ENCODE data around the gene ST8SIA2. TPM values are rescaled to one million over a fixed set of nuclear protein-coding genes. Genes with fewer than 3 reads are reported as not detected.

ST8SIA2 gene
- total RNA-seq, 1 experiment from 2014 or later = 1.8 TPM

GRCh38 chr15:92395098-92395635 lies 1.5 kb downstream of the ST8SIA2 start:
- no peak for DNase-seq (ENCODE audit: low read depth)

- no peak for DNase-seq (ENCODE audit: low read depth)
Measured at GRCh38 chr15:92399271-92399950, 5.7 kb downstream of the ST8SIA2 start.

GRCh38 chr15:92400573-92400972 lies 6.9 kb downstream of the ST8SIA2 start:
- no peak for DNase-seq (ENCODE audit: low read depth)

GRCh38 chr15:92400980-92401787 lies 7.5 kb downstream of the ST8SIA2 start:
- DNase-seq (ENCODE audit: low read depth) = peak; percentile 32

- DNase-seq (ENCODE audit: low read depth) = no peak
Measured at GRCh38 chr15:92402751-92403150, 9.1 kb downstream of the ST8SIA2 start.

- no peak for DNase-seq (ENCODE audit: low read depth)
Measured at GRCh38 chr15:92405942-92406341, 12.3 kb downstream of the ST8SIA2 start.

GRCh38 chr15:92407321-92407720 lies 13.6 kb downstream of the ST8SIA2 start:
- no peak for DNase-seq (ENCODE audit: low read depth)

GRCh38 chr15:92407916-92408315 lies 14.2 kb downstream of the ST8SIA2 start:
- no peak for DNase-seq (ENCODE audit: low read depth)

GRCh38 chr15:92409006-92409405 lies 15.3 kb downstream of the ST8SIA2 start:
- DNase-seq (ENCODE audit: low read depth) = no peak

GRCh38 chr15:92409521-92409920 lies 15.8 kb downstream of the ST8SIA2 start:
- DNase-seq (ENCODE audit: low read depth) = no peak

GRCh38 chr15:92410537-92410936 lies 16.9 kb downstream of the ST8SIA2 start:
- DNase-seq (ENCODE audit: low read depth) = no peak

- no peak for DNase-seq (ENCODE audit: low read depth)
Measured at GRCh38 chr15:92411256-92411655, 17.6 kb downstream of the ST8SIA2 start.

GRCh38 chr15:92413510-92413909 lies 19.8 kb downstream of the ST8SIA2 start:
- DNase-seq (ENCODE audit: low read depth) = no peak

- DNase-seq (ENCODE audit: low read depth) = no peak
Measured at GRCh38 chr15:92415639-92416297, 22.1 kb downstream of the ST8SIA2 start.

- no peak for DNase-seq (ENCODE audit: low read depth)
Measured at GRCh38 chr15:92416557-92416956, 22.9 kb downstream of the ST8SIA2 start.

GRCh38 chr15:92417716-92418115 lies 24.0 kb downstream of the ST8SIA2 start:
- DNase-seq (ENCODE audit: low read depth) = no peak

- no peak for DNase-seq (ENCODE audit: low read depth)
Measured at GRCh38 chr15:92418864-92419263, 25.2 kb downstream of the ST8SIA2 start.

GRCh38 chr15:92421976-92422375 lies 28.3 kb downstream of the ST8SIA2 start:
- peak; percentile 68 for DNase-seq (ENCODE audit: low read depth)

GRCh38 chr15:92425578-92426225 lies 32.0 kb downstream of the ST8SIA2 start:
- DNase-seq (ENCODE audit: low read depth) = no peak

GRCh38 chr15:92429378-92430068 lies 35.8 kb downstream of the ST8SIA2 start:
- DNase-seq (ENCODE audit: low read depth) = peak; percentile 84

- DNase-seq (ENCODE audit: low read depth) = no peak
Measured at GRCh38 chr15:92430069-92430440, 36.4 kb downstream of the ST8SIA2 start.
